Measurements from ENCODE around the gene RASGEF1B.

DNA sequence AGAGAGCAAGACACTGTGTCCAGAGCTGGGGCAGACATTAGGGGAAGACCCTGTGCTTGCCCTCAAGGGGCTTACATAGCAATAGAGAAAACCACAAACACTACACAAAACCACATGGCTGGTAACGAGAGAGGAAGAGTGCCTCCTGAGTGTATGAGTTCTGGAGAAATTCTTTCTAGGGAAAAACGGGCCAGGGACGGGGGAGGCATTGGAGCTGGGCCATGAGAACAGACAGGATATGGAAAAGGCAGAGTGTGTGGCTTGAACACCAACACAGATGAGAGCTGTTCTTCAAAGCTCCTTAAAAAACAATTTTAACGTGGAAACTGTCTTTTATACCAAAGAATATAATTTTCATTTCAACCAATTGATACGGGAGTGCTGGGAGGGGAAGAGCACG lies 42.7 kb downstream of the RASGEF1B start:
- TF ChIP-seq, protein P1, sequence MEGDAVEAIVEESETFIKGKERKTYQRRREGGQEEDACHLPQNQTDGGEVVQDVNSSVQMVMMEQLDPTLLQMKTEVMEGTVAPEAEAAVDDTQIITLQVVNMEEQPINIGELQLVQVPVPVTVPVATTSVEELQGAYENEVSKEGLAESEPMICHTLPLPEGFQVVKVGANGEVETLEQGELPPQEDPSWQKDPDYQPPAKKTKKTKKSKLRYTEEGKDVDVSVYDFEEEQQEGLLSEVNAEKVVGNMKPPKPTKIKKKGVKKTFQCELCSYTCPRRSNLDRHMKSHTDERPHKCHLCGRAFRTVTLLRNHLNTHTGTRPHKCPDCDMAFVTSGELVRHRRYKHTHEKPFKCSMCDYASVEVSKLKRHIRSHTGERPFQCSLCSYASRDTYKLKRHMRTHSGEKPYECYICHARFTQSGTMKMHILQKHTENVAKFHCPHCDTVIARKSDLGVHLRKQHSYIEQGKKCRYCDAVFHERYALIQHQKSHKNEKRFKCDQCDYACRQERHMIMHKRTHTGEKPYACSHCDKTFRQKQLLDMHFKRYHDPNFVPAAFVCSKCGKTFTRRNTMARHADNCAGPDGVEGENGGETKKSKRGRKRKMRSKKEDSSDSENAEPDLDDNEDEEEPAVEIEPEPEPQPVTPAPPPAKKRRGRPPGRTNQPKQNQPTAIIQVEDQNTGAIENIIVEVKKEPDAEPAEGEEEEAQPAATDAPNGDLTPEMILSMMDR (conservative IDR thresholded peaks at IDR 0.05 in 1 of 2, IDR thresholded peaks at IDR 0.05 in 1 of 2; ENCODE audit: extremely low read depth in 1 of 2, insufficient read depth in 1 of 2, low read depth in 1 of 2, low read length in 2 of 2): no peak
- no peak for TF ChIP-seq EZH2 (IDR thresholded peaks at IDR 0.05; ENCODE audit: borderline replicate concordance, low read length)

All from mammary epithelial cell (primary cell).